ENCODE data around the gene KCNAB2.

GRCh38 chr1:6092211-6092610 lies 46.5 kb downstream of the KCNAB2 start:
- TF ChIP-seq CTCF (IDR thresholded peaks at IDR 0.05; ENCODE audit: insufficient read depth, low read length) (no peak), POLR2AphosphoS5 (IDR thresholded peaks at IDR 0.05; ENCODE audit: low read depth) (peak; percentile 51; the same call in 1 of the 2 replicates), REST (IDR thresholded peaks at IDR 0.05; ENCODE audit: insufficient replicate concordance, low read depth) (no peak), SPI1 (IDR thresholded peaks at IDR 0.05; ENCODE audit: borderline replicate concordance, low read depth) (no peak)

All from HL-60 (cell line).